ENCODE results near the gene RPP14. TPM values are rescaled to one million over a fixed set of nuclear protein-coding genes. Genes with fewer than 3 reads are reported as not detected.

The RPP14 gene
- total RNA-seq, 2 donors from 2014 or later, result 17.0 to 34.0 TPM

GRCh38 chr3:58346368-58346767 lies 40.3 kb downstream of the RPP14 start:
- H3K9me3 Mint-ChIP-seq, result no peaks in the 10 kb centered on the region
- DNase-seq (ENCODE audit: low spot score), result no peak
- H3K4me3 Mint-ChIP-seq, result peak overlapping the region; percentile 55
- peak overlapping the region; percentile 23 to 45 for H3K27ac Mint-ChIP-seq
- H3K27me3 Mint-ChIP-seq, result no peaks in the 10 kb centered on the region
- peaks cover 48 to 49% of the 10 kb centered on the region in 2 donors for H3K4me1 Mint-ChIP-seq (ENCODE audit: low read depth in 2 of 2)
- ATAC-seq, result peak in 1 of 2 donors; percentile 55
- H3K36me3 Mint-ChIP-seq, result peaks cover 5% of the 10 kb centered on the region

DNA sequence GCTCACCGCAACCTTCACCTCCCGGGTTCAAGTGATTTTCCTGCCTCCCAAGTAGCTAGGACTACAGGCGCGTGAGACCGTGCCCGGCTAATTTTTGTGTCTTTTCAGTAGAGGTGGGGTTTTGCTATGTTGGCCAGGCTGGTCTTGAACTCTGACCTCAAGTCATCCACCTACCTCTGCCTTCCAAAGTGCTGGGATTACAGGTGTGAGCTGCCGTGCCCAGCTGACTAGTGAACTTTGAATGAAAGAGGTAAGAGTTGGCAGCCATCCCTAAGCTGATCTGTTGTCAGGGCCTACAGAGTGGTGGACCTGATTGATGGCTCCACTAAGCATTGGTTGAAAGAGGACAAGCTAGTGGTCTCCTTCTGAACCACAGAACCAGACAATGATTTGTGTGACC lies 41.9 kb downstream of the RPP14 start:
- peaks cover 5% of the 10 kb centered on the region for H3K36me3 Mint-ChIP-seq
- H3K9me3 Mint-ChIP-seq, result no peaks in the 10 kb centered on the region
- peak overlapping the region in 1 of 2 donors; percentile 68 for H3K27ac Mint-ChIP-seq
- no peak overlapping the region for H3K4me3 Mint-ChIP-seq
- DNase-seq (ENCODE audit: low spot score), result no peak
- no peaks in the 10 kb centered on the region for H3K27me3 Mint-ChIP-seq
- H3K4me1 Mint-ChIP-seq (ENCODE audit: low read depth in 2 of 2), result peaks cover 62 to 63% of the 10 kb centered on the region in 2 donors
- ATAC-seq, result no peak

DNA sequence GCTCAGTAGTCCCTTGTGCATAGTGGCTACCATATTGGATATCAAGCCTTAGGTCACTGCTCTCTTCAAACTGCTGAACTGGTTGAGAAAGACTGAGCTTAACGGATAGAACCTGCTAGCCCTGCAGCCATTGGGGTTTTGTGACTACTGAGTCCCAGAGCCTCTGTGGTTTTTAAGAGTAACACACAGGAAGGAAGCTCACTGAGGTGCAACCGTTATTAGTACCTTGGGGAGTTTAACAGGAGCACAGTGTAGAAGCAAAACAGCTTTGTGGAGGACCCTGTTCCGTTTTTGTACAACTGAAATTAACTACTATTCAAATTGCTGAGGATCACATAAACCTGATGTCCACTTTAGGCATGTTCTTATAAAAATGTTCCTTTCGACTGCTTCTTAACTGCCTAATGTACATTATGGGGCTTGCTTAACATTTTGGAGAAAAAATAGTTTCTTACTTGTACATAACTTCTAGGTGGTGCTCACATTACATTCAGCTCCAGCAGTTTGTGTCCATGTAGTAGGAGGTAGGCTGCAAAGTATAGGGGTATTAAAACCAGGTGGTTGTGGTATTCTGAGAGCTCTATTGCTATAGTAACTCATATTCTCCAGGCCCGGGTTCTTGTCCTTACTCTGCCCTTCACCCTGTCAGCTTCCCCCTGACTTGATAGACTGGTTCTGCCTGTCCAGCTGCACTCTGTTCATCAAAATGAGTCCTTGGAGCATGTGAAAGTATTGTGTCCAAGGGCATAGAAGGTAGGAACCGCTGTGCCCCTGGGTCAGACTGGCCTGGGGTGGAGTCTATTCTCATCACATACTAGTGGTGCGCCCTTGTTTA lies 44.0 kb downstream of the RPP14 start:
- Mint-ChIP-seq H3K36me3 (no peaks in the 10 kb centered on the region), H3K4me1 (ENCODE audit: low read depth in 2 of 2) (peaks cover 60 to 66% of the 10 kb centered on the region in 2 donors), H3K27ac (peak overlapping the region; percentile 93 to 94), H3K9me3 (no peaks in the 10 kb centered on the region), H3K4me3 (peak overlapping the region; percentile 85), H3K27me3 (no peaks in the 10 kb centered on the region)
- ATAC-seq (peak; percentile 86 to 90), DNase-seq (ENCODE audit: low spot score) (peak; percentile 69)

DNA sequence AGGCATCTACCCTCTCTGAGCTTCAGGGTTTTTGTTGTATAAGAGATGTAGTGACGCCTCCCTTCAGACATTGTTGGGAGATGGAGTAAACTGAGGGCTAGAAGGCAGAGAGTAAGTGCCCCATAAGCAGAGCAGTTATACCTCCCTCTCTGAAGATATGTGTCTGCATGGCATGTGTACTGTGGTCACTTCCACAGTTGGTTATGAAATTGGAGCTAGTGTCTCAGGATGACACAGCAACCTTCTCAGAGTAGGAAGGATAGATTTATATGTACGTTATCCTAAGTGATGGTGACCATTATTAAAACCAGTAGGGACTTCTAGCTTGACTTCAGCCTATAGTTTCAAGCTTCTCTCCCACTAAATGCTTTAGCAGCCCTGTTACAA lies 44.6 kb downstream of the RPP14 start:
- Mint-ChIP-seq H3K27me3 (no peaks in the 10 kb centered on the region), H3K4me3 (peak overlapping the region; percentile 85), H3K36me3 (no peaks in the 10 kb centered on the region), H3K27ac (peak overlapping the region; percentile 93 to 94), H3K9me3 (no peaks in the 10 kb centered on the region), H3K4me1 (ENCODE audit: low read depth in 2 of 2) (peaks cover 60 to 65% of the 10 kb centered on the region in 2 donors)
- DNase-seq (ENCODE audit: low spot score) (no peak), ATAC-seq (peak; percentile 63 to 64)

DNA sequence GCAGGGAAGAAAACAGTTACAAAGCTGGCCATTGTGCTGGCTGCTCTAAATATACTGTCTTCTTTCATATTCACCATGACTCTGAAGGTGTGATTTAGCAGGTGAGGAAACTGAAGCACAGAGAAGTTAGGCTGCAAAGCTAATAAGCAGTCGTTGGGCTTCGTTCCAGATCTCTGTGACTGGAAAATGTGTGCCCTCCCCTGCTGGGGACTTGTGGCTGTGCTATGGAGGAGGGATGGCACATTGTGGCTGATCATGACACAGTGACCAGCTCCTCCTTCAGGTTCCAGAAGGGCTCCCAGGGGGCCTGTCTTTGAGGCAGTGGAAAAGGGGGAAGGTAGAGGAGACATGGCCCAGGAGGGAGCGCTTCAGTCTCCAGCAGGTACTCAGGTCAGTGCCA lies 45.9 kb downstream of the RPP14 start:
- H3K4me1 Mint-ChIP-seq (ENCODE audit: low read depth in 2 of 2), result peaks cover 53 to 56% of the 10 kb centered on the region in 2 donors
- no peaks in the 10 kb centered on the region for H3K9me3 Mint-ChIP-seq
- no peaks in the 10 kb centered on the region for H3K27me3 Mint-ChIP-seq
- no peaks in the 10 kb centered on the region for H3K36me3 Mint-ChIP-seq
- DNase-seq (ENCODE audit: low spot score) (no peak), ATAC-seq (no peak)
- peak overlapping the region; percentile 63 for H3K4me3 Mint-ChIP-seq
- peak overlapping the region; percentile 93 to 94 for H3K27ac Mint-ChIP-seq

- Mint-ChIP-seq H3K9me3 (no peaks in the 10 kb centered on the region), H3K27ac (peak overlapping the region; percentile 93 to 94), H3K27me3 (no peaks in the 10 kb centered on the region), H3K4me3 (peak overlapping the region; percentile 63), H3K36me3 (no peaks in the 10 kb centered on the region), H3K4me1 (ENCODE audit: low read depth in 2 of 2) (peaks cover 53 to 56% of the 10 kb centered on the region in 2 donors)
- DNase-seq (ENCODE audit: low spot score), result no peak
- no peak for ATAC-seq
Observed at GRCh38 chr3:58352626-58353025, 46.6 kb downstream of the RPP14 start.

GRCh38 chr3:58353722-58354553 lies 47.9 kb downstream of the RPP14 start:
- peaks cover 58 to 61% of the 10 kb centered on the region in 2 donors for H3K4me1 Mint-ChIP-seq (ENCODE audit: low read depth in 2 of 2)
- H3K36me3 Mint-ChIP-seq, result no peaks in the 10 kb centered on the region
- H3K27me3 Mint-ChIP-seq, result no peaks in the 10 kb centered on the region
- peak overlapping the region; percentile 71 for H3K4me3 Mint-ChIP-seq
- peak overlapping the region; percentile 78 to 94 for H3K27ac Mint-ChIP-seq
- H3K9me3 Mint-ChIP-seq, result no peaks in the 10 kb centered on the region
- peak; percentile 72 for DNase-seq (ENCODE audit: low spot score)
- peak; percentile 72 to 77 for ATAC-seq

DNA sequence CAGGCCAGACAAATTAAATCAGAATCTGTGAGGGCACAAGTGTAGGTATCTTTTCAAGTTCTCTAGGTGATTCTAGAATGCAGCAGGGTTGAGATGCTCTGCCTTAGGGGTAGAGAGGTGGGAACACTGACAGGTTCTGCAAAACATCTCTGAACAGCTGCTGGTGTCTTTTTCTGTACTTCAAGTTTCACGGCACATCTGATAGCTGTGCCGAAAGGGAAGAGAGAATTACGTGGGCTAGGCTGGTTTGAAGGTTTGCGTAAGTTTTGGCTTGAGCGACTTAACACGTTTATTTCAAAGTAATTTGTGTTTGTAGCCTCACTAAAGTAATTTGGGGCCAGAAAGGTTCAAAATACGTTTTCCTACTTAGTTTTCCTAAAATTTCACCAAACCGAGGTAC lies 49.1 kb downstream of the RPP14 start:
- no peak for ATAC-seq
- peak overlapping the region in 1 of 2 donors; percentile 78 for H3K27ac Mint-ChIP-seq

DNA sequence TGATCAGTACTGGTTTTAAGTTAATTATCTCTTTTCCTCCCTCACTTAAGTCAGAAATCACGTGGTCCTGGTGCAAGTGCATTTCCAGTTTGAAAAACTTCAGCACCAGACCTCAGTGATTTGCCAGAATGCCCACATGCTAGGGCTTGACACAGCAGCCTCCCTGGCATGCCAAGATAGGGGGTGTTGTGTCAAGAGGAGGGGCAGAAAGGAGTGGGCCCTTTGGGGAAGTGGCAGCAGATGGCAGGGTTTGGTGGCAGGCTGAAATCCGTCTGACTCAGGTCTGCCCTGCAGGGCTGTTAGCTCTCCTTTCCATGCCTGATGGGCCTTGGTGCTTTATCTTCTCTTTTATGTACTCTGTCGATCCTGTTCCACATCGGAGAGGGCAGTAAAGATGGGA lies 50.0 kb downstream of the RPP14 start:
- Mint-ChIP-seq H3K36me3 (no peaks in the 10 kb centered on the region), H3K4me3 (no peak overlapping the region), H3K27me3 (no peaks in the 10 kb centered on the region), H3K4me1 (ENCODE audit: low read depth in 2 of 2) (peaks cover 41 to 44% of the 10 kb centered on the region in 2 donors), H3K9me3 (no peaks in the 10 kb centered on the region), H3K27ac (peak overlapping the region in 1 of 2 donors; percentile 77)
- ATAC-seq (no peak), DNase-seq (ENCODE audit: low spot score) (no peak)

More for the DNA sequence above, 49.1 kb downstream of the RPP14 start:
- Mint-ChIP-seq H3K27me3 (no peaks in the 10 kb centered on the region), H3K4me3 (peak overlapping the region; percentile 6), H3K36me3 (no peaks in the 10 kb centered on the region), H3K4me1 (ENCODE audit: low read depth in 2 of 2) (peaks cover 50 to 52% of the 10 kb centered on the region in 2 donors), H3K9me3 (no peaks in the 10 kb centered on the region)
- no peak for DNase-seq (ENCODE audit: low spot score)

- DNase-seq (ENCODE audit: low spot score) (no peak), ATAC-seq (peak; percentile 37 to 57)
- Mint-ChIP-seq H3K27me3 (no peaks in the 10 kb centered on the region), H3K36me3 (no peaks in the 10 kb centered on the region), H3K9me3 (no peaks in the 10 kb centered on the region), H3K4me1 (ENCODE audit: low read depth in 2 of 2) (peaks cover 32 to 36% of the 10 kb centered on the region in 2 donors), H3K4me3 (peak overlapping the region; percentile 5), H3K27ac (peak overlapping the region; percentile 49 to 77)
Observed at GRCh38 chr3:58357402-58357801, 51.4 kb downstream of the RPP14 start.

DNA sequence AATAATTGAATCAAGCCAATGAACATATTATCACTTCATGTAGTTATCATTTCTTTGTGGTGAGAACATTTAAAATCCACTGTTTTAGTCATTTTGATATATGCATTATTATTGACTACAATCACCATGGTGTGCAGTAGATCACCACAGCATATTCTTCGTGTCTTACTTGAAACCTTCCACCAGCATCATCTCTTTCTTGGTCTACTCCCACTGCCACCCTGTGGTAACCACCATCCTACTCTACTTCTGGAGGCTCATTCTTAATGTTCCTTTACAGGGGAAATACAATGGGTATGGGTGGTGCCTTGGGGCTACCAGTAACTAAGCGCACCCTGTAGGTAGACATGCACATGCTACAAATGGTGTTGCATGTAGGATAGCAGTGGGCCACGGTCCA lies 52.0 kb downstream of the RPP14 start:
- Mint-ChIP-seq H3K27me3 (no peaks in the 10 kb centered on the region), H3K4me1 (ENCODE audit: low read depth in 2 of 2) (peaks cover 29 to 32% of the 10 kb centered on the region in 2 donors), H3K4me3 (no peak overlapping the region), H3K36me3 (no peaks in the 10 kb centered on the region), H3K27ac (peak overlapping the region in 1 of 2 donors; percentile 77), H3K9me3 (no peaks in the 10 kb centered on the region)
- DNase-seq (ENCODE audit: low spot score) (no peak), ATAC-seq (no peak)

DNA sequence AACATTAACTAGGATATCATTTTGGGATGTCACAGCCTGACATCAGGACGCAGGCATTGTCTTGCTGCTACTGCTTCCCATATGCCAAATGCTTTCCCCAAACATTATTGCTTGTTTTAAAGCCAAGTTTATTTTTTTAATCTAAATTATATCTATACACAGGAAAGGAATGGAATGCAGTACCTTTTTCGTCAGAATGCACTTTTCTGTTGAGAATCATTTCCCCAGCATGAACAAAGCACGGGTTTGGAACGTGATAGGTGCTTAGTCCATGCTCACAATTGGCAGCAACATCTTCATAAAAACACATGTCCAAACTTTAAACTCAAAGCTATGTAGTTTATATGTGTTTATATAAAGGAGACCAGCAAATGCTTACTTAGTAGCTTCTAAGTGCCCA lies 52.8 kb downstream of the RPP14 start:
- Mint-ChIP-seq H3K9me3 (no peaks in the 10 kb centered on the region), H3K4me3 (no peak overlapping the region), H3K27ac (peak overlapping the region in 1 of 2 donors; percentile 77), H3K4me1 (ENCODE audit: low read depth in 2 of 2) (peaks cover 27 to 33% of the 10 kb centered on the region in 2 donors), H3K36me3 (no peaks in the 10 kb centered on the region), H3K27me3 (no peaks in the 10 kb centered on the region)
- DNase-seq (ENCODE audit: low spot score), result no peak
- no peak for ATAC-seq

- Mint-ChIP-seq H3K27me3 (no peaks in the 10 kb centered on the region), H3K4me3 (no peak overlapping the region), H3K4me1 (ENCODE audit: low read depth in 2 of 2) (peaks cover 24 to 32% of the 10 kb centered on the region in 2 donors), H3K36me3 (no peaks in the 10 kb centered on the region), H3K27ac (no peak overlapping the region), H3K9me3 (no peaks in the 10 kb centered on the region)
- DNase-seq (ENCODE audit: low spot score), result no peak
- ATAC-seq, result no peak
Observed at GRCh38 chr3:58359621-58360020, 53.6 kb downstream of the RPP14 start.

DNA sequence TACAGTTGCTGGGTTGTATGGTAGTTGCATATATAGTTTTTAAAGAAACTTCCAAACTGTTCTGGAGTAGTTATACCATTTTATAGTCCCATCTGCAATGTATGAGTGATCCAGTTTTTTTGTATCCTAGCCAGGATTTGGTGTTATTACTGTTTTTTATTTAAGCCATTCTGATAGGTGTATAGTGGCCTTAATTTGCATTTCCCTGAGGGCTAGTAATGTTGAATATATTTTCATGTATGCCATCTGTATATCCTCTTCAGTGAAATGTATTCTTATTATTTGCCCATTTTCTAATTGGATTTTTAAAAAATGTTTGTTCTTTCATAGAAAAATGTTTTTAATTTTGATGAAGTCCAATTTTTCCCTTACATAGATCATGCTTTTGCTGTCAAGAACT lies 55.8 kb downstream of the RPP14 start:
- no peak overlapping the region for H3K27ac Mint-ChIP-seq
- no peak overlapping the region for H3K4me3 Mint-ChIP-seq
- DNase-seq (ENCODE audit: low spot score) (no peak), ATAC-seq (no peak)
- H3K27me3 Mint-ChIP-seq, result no peaks in the 10 kb centered on the region
- H3K36me3 Mint-ChIP-seq, result no peaks in the 10 kb centered on the region
- H3K4me1 Mint-ChIP-seq (ENCODE audit: low read depth in 2 of 2), result peaks cover 43 to 55% of the 10 kb centered on the region in 2 donors
- H3K9me3 Mint-ChIP-seq, result no peaks in the 10 kb centered on the region

All from natural killer cell treated with Interleukin-12 subunit alpha and Interleukin-12 subunit beta and Interleukin-15 and Interleukin-18, amount 100 ng/mL, for 72 hours (primary cell).